ENCODE measurements around the gene BUD13.

DNA sequence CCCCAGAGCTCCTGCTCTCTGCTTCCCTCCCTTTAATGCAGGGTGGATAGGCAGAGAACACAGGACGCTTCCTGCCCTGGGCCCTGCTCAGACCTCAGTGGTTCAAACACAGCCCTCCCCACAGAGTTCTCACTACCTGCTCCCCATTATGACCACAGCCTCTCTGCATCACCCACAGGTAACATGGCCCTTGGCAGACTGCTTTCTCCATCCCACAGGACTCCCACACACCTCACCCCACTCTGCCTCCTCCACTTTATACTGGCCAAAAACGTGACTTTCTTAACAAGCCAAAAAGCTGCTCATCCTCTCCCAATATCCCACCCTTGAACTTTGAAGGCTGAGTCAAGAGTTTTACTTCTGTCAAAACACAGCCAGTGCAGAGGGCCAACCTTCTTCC lies 33.8 kb downstream of the BUD13 start:
- no peak for TF ChIP-seq GATA1 (IDR thresholded peaks at IDR 0.05; ENCODE audit: low read depth, low read length)
- no peak for TF ChIP-seq POLR2A (IDR thresholded peaks at IDR 0.05; ENCODE audit: low read length)
